ENCODE data around the gene CDH26.

DNA sequence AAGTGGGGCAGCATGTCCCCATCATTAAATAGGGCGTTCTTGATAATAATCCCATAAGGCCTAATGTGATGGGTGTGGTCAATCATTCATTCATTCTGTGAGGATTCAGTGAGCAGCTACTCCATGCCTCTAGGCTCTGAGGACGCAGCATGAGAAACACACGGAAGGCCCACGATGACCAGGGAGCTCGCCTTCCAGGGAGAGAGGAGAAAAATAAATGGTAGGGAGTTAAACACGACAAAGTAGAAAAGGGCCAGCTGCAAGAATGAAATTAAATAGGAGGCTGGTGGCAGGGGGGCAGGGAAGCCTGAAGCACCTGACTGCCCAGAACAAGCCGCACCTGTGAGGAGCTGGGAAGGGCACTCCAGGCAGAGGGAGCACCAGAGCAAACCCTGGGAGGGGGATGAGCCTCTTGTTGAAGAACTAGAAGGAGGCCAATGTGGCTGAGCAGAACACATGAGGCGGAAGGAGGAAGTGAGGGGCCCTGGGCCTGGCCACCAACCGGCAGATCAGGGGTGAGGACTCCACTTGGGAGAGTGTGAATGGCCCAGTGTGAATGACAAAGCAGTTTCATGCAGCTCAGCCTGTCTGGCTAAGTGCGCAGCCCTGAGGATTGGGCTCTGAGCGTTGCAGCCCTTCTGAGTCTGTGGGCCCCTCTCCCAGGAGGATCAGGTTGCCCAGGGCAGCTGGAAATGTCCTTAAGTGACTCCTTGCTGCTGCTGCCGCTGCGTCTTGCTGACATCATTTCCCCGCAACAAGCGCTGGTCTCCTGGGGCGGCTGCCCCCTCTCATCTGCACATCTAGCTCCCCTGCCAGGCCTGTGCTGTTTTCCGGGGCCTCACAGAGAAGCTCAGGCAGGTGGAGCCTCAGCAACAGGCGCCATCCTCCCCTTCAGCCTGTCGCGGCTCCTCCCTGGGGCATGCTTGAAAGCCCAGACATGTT, 99.9 kb downstream of the CDH26 start:
- TF ChIP-seq GATA2 (IDR thresholded peaks at IDR 0.05; ENCODE audit: low read depth, low read length): no peak
- no peak for TF ChIP-seq GATA3 (IDR thresholded peaks at IDR 0.05; ENCODE audit: low read depth, low read length)

All from SH-SY5Y (cell line).